ENCODE results near the gene SBF1.

Gene SBF1

DNA sequence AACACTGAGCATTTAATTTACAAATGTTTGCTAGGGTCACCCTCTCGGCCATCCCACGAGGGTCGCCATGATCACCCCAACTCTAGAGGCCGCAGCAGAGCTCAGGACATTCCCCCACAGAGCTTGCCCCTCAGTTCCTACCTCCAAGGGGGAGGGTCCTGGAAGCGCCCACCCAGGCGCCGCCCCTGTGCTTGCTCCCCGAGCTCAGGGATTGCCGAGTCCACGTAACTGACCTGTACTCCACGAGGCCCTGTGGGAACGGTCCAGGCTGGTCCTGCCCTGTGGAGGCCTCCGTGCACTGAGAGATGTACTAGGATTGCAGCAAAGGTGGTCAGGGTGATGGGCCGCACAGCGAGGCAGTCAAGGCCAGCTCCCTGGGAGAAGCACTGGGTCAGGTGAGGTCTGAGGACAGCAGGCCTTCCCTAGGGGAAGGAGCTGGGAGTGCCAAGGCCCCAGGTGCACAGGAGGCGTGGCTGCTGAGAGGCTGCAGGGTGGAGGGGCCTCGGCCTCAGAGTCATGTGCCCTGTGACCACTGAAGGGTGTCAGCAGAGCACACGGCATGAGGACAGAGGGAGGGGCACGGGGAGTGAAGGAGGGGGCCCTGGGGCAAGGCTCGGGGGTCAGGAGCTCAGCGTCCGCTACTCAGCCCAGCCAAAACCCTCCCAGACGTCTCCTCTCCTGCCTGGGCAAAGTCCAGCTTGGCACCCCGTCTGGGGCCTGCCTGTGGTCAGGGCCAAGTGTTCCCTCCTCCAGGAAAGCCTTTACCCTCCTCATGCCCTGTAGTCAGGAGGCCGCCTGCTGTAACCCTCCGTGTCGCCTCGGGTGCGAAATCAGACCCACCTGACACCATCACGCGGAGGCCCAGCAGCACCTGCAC, 9.4 kb upstream of the SBF1 start:
- no peak for DNase-seq (ENCODE audit: low spot score)

- DNase-seq (ENCODE audit: low spot score): no peak
Observed at GRCh38 chr22:50483556-50483955, 8.7 kb upstream of the SBF1 start.

DNA sequence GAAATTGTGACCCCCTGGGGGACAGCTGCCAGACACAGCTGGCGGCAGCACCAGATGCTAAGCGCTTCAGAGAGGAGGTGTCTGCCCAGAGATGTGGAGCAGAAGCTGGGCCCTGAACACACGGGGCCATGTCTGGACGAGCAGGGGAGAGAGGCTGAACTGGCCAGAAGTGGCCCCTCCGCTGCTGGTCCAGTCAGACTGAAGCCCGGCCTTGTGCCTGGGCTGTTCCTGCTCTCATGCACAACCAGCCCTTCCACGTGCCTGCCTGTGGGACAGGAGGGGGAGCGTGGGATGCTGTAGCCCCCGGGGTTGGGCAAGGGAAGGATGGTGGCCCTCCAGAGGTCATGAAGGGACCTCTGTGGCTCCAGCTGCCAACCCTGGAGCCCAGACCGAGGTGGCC, 8.3 kb upstream of the SBF1 start:
- DNase-seq (ENCODE audit: low spot score): no peak

DNA sequence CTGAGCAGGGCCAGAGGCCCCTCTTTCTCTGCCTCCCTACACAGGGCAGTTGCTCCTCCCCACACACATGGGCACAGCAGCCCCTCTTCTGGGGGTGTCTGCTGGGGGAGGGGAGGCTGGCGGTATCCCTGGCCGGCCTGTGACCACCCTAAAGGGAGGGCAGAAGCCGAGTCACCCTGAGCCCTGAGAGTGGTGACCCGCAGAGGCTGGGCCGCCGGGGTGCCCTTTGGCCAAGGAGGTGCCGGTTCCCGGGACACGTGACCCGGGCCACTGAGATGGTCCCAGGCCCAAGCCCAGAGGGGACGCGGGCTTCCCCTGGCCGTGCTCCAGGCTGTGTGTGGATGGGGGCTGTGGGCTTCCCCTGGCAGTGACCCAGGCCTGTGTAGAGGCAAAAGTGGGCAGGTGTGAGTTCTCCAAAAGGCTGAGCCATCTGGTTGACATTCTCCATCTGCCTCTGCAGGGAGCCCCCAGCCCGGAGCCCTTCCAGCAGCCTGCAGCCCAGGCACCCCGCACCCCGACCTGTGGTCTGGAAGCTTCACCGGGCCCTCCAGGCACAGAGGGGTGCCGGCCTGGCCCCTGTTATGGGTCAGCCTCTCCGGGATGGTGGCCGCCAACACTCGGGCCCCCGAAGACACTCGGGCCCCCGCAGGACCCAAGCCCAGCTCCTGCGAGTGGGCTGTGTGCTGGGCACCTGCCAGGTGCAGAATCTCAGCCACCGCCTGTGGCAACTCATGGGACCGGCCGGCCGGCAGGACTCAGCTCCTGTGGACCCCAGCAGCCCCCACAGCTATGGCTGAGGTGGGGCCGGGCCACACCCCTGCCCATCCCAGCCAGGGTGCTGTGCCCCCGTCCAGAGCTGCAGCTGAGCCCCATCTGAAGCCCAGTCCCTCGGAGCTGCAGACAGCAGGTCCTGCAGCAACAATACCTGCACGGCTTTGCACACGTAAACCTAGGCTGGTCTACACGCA, 7.6 kb upstream of the SBF1 start:
- DNase-seq (ENCODE audit: low spot score): no peak

DNA sequence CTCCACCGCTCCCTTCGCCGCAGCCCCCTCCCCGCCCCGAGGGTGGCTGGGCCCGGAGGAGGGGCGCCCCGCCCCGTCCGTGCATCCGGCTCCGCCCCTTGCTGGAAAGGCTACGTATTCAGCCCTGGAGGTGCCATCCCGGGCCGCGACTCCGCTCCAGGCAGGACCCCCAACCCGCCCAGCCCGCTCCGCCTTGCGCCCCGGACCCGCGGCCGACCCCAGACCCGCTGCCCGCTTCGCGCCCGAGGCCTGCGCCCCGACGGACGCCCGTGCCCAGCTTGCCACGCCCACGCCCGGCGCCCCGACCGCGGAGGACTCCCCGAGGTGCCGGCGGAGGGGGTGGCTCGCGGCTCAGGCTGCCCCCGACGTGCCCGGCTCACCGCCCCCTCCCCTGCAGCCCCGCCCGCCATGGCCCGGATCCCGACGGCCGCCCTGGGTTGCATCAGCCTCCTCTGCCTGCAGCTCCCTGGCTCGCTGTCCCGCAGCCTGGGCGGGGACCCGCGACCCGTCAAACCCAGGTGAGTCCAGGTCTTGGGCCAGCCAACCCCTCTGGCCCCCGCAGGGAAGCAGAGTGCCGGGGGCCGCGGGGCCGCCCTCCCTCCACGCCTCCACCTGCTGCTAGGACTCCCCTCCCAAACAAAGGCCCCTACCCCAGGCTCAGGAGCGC, 6.7 kb upstream of the SBF1 start, which contains the start of gene ADM2:
Gene ADM2 (plus strand): TSS at position 104 of the 667 bp plus-strand sequence. CDS start 305 bp downstream, at position 409.
- DNase-seq (ENCODE audit: low spot score): peak; percentile 60

DNA sequence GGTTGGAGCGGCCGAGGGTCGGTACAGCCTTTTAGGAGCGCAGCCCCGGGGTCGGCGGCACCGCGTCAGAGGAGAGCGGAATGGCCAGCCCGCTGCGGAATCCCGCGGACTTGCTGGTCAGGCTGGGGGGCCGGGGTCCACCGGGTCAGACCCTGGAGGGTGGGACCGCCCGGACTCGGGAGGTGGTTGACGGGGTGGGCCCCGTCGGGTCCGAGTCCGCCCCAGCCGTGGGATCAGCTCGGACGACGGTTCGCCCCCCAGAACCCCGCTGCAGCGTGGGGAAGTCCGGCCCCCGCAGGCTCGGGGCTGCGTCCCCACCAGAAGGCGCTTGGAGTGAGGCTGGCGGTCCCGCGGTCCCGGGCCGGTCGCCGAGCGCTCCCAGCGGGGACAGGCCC, 6.2 kb upstream of the SBF1 start:
- DNase-seq (ENCODE audit: low spot score): no peak

DNA sequence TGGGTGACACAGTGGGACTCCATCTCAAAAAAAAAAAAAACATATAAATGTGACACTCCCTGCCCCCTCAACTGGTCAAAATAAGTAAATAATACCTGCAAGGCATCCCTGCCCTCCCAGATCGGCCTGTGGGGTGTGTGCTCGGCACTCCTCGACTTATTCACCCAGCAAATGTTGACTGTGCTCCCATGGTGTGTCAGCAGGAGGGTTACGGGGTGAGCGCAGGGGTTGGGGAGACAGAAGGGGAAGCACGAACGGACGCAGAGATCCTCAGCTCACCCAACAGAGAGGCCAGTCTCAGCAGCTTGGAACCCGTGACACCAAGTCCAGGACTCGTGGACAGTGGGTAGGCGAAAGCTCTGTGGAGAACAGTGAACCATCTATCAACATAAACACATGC, 4.9 kb upstream of the SBF1 start:
- no peak for DNase-seq (ENCODE audit: low spot score)

DNA sequence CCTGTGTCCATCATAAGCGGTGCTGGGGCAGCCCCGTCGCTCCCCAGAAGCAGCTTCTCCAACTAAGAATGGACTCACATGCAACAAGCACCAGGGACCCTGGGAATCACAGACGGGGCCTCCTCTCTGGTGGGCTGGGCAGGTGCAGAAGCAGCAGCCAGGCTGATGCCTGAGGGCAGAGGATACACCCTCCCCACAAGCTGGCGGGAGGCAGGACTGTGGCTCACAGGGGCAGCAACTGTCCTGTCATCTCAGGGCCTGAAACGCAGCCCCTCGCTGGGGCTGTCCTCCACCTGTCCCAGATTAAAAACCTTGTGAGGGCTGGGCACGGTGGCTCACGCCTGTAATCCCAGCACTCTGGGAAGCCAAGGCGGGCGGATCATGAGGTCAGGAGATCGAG, 3.1 kb upstream of the SBF1 start:
- no peak for DNase-seq (ENCODE audit: low spot score)

DNA sequence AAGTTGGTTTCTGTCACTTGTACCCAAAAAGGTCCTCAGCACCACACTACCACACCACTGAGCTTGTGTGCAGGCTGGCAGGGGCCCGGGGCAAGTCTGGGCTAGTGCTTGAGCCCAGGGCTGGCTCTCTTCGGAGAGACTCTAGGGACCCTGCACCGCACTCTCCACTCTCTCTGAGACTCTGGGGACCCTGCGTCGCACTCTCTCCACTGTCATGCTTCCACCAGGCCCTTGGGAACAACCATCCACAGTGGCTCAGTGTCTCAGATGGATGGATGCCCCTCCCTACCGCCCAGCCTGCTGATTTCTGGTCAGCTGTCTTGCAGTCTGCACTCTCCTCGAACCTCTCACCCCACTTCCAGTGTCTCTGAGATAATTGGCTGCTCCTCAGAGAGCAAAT, 2.0 kb upstream of the SBF1 start:
- DNase-seq (ENCODE audit: low spot score): no peak

DNA sequence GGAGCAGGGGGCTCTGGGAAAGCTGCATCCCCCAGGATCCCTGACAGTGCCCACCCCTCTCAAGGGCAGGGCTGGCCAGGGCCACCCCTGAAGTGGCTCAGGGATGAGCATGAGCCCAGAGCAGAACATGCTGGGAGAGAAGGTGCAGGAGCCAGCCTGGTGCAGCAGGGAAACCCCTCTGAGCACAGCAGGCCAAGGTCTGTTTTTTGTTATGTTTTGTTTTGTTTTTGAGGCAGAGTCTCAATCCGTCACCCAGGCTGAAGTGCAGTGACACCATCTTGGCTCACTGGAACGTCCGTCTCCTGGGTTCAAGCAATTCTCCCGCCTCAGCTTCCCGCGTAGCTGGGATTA, 792 bp upstream of the SBF1 start:
- no peak for DNase-seq (ENCODE audit: low spot score)

GRCh38 chr22:50473855-50474671, 772 bp downstream of the SBF1 start:
- peak; percentile 21 for DNase-seq (ENCODE audit: low spot score)

DNA sequence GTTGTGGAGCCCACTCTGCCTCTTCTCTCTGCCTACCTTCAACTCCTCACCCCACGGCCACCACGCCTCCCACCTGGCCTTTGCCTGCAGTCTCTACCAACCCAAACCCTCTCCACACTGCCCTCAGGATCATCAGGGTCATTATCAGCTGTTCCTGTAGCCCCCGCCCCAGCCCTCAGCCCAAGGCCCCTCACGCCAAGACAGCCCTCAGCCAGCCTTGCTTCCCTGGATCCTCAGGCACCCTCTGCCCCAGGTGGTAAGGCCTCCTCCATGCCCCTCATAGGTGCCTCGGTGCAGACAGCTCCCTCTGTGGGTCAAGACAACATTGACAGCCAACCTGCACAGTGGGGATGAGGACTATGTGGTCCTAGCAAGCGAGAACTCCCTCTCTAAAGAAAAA, 1.7 kb downstream of the SBF1 start:
- peak; percentile 66 for DNase-seq (ENCODE audit: low spot score)

DNA sequence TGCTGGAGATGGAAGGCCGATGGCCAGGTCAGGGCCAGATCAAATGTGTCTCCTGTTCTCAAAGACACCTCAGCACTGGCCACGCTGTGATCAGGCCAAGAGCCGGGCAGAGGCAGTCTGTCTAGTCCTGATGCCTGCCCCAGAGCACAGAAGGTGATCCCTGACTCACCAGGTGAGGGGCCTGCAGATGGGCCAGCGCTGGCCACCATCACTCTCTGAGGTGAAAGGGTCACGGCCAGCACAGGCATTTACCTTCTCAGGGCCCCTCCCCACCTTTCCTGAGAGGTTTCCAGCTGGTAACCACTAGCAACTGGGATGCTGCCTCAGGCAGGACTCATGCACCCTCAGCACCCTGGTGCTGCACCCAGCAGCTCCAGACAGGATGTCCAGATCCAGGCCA, 2.9 kb downstream of the SBF1 start:
- DNase-seq (ENCODE audit: low spot score): no peak

DNA sequence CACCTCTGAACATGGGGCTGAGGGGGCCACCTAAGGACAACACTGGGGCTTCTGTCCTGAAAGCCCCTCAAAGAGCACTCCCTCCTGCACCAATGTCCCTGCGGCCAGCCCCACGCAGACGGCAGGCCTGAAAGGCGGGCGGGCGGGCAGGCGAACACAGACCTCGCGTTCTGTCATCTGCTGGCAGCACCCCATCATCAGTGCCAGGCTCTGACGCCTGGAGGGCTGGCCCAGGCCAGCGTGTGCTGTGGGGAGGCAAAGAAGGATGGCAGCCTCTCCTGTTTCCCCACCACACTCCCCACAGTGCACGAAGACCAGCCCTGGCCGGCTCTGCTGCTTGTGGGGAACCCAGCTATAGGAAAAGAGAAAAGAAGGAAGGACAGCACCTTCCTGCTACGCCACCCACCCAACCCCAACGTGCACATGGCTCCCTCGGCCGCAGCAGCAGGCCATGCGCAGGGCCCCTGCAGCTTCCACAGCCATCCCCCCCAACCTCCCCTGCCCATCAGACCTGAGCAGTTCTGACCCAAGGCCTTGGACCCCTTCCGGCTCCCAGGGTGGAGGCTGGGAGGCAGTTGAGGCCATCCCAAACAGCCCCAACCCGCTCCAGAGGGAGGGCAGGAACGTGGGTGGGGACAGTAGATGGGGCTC, 3.5 kb downstream of the SBF1 start:
- DNase-seq (ENCODE audit: low spot score): no peak

GRCh38 chr22:50470491-50470890, 4.3 kb downstream of the SBF1 start:
- DNase-seq (ENCODE audit: low spot score): no peak

DNA sequence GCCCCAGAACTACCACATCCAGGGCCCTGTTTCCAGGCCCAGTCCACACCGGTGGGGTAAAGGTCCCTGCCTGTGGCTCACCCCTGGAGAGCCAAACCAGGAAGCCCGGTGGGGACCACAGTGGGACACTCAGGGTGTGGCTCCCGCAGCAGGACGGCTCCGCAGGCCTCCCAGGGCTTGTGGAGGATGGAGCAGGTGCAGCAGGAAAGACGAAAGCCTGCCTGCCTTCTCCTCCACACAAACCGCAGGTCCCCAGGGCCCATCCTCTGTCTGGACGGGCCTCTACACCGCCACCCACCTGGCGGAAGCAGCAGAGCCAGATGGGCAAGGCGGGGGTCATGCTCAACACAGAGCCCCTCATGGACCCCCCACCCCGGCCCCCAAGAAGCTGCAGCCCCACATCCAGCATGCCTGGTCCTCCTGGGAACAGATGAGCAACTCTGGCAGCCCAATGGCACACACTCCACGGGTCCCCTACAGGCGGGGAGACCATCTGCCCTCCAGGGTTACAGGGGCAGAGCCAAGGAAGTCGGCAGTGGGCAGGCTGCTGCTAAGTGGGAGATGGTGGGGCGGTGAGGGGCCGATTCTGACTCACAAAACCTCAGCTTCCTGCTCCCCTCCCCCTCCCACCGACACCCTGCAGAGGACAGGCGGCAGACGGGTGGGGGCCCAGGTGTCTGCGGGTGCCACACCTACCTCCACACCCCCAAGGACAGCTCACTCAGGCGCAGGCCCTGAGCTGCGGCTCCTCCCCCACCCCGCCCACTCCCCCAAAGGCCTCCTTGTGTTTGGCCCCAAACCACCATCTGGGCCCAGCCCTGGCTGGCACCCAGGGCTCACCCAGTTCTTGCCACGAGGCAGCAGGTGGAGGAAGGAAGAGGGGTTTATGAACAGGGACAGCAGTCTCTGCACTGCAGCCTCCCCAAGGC, 5.2 kb downstream of the SBF1 start:
- peak; percentile 99 for DNase-seq (ENCODE audit: low spot score)

GRCh38 chr22:50468626-50469025, 6.2 kb downstream of the SBF1 start:
- no peak for DNase-seq (ENCODE audit: low spot score)

DNA sequence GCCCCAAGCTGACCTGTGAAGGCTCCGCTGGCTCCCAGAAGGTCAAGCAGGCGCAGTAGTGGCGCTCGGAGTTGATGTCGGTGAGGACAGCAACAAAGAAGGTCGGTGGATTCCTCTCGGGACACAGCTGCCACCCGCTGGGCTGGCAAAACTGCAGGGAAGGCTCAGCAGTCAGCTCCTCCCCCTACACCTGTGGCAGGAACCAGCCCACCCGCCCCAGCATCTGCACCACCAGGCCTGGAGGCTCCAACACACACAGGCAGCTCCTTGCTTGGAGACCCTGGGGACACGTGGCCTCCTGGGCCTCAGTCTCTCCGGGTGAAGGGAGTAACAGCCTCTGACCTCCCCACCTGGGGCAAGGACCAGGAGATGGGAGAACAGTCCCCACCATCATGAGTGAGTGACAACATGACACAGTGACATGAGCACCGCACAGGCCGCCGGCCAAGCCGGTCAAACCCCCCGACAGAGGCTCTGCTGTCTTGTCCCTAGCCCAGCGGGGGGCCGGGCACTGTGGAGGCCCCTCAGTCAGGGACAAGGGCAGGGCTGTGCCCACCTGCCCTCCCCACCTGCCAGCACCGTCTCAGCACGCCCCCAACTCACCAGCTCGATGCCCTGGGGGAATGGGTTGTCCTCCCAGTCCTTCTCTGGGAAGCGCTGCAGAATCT, 6.9 kb downstream of the SBF1 start:
- no peak for DNase-seq (ENCODE audit: low spot score)

DNA sequence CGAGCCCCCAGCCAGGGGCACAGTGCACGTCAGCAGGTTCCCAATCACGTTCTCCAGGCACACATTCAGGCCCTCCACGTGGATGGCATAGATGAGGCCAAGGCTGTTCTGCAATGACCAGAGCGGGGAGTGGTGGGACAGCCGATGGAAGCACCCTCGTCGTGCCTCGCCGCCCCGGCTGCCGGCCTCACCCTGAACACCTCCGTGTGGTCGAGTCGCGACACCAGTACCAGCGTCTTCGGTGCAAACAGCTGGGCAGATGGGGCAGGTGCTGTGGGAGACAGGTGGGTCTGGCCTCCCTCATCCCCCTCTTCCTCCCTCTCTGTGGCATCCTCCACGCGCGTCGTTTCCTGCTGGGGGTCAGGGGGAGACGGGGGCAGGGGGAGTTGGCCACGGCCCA, 7.5 kb downstream of the SBF1 start:
- DNase-seq (ENCODE audit: low spot score): no peak

Data from CD4-positive, alpha-beta T cell treated with Interleukin-15 for 4 hours (primary cell).